Activated CD4-positive, alpha-beta T cell treated with anti-CD3 and anti-CD28 coated beads, Interleukin-2, amount 50 U/mL, for 24 hours (primary cell): ENCODE results near the gene PTPN4.
"Not testable (repeated sequence)": the region's sequence is repeated elsewhere in the genome, so short reads cannot be mapped to it uniquely, and the experiment has no call there.

Experiments
- DNase-seq, 2 donors: peaks; one replicate each; pipeline ENCODE4 v3.0.0-alpha.2; 2020; ENCODE audit warnings: low read depth in 1 of 2, low spot score in 1 of 2

The PTPN4 gene

GRCh38 chr2:120012771-120013596, 253.3 kb downstream of the PTPN4 start, which contains the start of gene EPB41L5:
EPB41L5 (plus strand) TSS chr2:120013077; CDS start chr2:120019085, 6,008 bp downstream.
- peak; percentile 50 to 73 for DNase-seq

GRCh38 chr2:120013597-120014223, 254.0 kb downstream of the PTPN4 start:
- DNase-seq: no peak

GRCh38 chr2:120014226-120014980, 254.7 kb downstream of the PTPN4 start:
- no peak for DNase-seq

- DNase-seq: no peak
Observed at GRCh38 chr2:120016800-120017199, 257.1 kb downstream of the PTPN4 start.

GRCh38 chr2:120017201-120017600, 257.5 kb downstream of the PTPN4 start:
- DNase-seq: no peak

- DNase-seq: no peak
Observed at GRCh38 chr2:120018549-120018948, 258.8 kb downstream of the PTPN4 start.

- DNase-seq: no peak
Observed at GRCh38 chr2:120020554-120020953, 260.8 kb downstream of the PTPN4 start.

- not testable (repeated sequence) for DNase-seq
Observed at GRCh38 chr2:120022505-120022904, 262.8 kb downstream of the PTPN4 start.

- no peak for DNase-seq
Observed at GRCh38 chr2:120026890-120027289, 267.2 kb downstream of the PTPN4 start.

- DNase-seq: no peak
Observed at GRCh38 chr2:120028795-120029194, 269.1 kb downstream of the PTPN4 start.

GRCh38 chr2:120029672-120030640, 270.2 kb downstream of the PTPN4 start:
- DNase-seq: no peak

- DNase-seq: no peak
Observed at GRCh38 chr2:120032297-120032696, 272.6 kb downstream of the PTPN4 start.
